ENCODE data around the gene PAXX.

GRCh38 chr9:137001857-137002645, 9.8 kb downstream of the PAXX start:
- TF ChIP-seq POLR2A (IDR thresholded peaks at IDR 0.05) (no peak), CTCF (IDR thresholded peaks at IDR 0.05) (no peak), POLR2AphosphoS5 (IDR thresholded peaks at IDR 0.05) (no peak), EP300 (IDR thresholded peaks at IDR 0.05; ENCODE audit: low read depth) (no peak)

Measured in transverse colon (tissue), 4 donors.